Measurements from ENCODE around the gene STK17A. TPM values are rescaled to one million over a fixed set of nuclear protein-coding genes. Genes with fewer than 3 reads are reported as not detected.
"Not testable (repeated sequence)": the region's sequence is repeated elsewhere in the genome, so short reads cannot be mapped to it uniquely, and the experiment has no call there.

The STK17A gene
- total RNA-seq, 1 experiment from 2014 or later: 161 TPM

DNA sequence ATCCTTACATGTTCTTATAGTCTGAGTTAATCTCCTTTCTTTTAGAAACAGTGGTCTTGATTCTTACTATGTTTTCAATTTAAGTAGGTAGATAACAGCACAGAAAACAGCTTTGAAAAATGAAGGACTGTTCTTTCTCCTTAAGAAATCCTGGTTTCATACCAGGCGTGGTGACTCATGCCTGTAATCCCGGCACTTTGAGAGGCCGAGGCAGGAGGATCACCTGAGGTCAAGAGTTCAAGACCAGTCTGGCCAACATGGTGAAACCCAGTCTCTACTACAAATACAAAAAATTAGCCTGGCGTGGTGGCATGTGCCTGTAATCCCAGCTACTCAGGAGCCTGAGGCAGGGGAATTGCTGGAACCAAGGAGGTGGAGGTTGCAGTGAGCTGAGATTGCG lies 13.5 kb downstream of the STK17A start:
- peak; percentile 43 for DNase-seq (ENCODE audit: low spot score)

DNA sequence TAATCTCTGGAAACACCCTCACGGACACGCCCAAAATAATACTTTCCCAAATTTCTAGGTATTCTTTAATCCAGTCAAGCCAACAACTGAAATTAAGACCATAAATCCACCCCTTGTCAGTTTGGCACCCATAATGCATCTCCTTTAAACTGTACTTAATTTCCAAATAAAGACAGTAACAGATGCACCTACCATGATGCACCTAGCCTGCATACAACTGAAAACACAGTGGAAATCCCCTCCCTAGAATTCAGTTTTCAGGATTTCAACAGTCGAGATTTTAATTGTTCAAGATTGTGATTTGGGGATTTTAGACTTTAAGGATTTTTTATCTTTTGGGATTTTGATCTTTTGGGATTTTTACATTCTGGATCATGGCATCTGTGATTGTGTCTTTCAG lies 17.1 kb downstream of the STK17A start:
- no peak for DNase-seq (ENCODE audit: low spot score)

DNA sequence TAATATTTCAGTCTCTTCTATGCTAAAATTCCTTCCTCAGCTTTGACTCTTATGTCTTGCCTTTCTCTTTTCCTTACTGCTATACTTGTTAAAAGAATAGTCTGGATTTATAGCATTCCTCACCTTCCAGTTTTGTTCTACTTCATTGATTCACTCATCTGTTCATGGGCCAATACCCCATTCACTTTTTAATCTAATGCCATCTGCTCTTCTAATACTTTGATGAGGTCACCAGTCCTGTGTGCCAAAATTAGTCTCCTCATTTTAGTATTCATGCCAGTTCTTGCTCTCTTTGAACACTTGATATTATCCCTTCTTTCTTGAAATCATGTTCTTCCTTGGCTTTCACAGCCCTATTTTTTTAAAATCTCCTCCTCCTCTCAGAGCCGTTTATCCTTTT lies 19.3 kb downstream of the STK17A start:
- DNase-seq (ENCODE audit: low spot score): no peak

DNA sequence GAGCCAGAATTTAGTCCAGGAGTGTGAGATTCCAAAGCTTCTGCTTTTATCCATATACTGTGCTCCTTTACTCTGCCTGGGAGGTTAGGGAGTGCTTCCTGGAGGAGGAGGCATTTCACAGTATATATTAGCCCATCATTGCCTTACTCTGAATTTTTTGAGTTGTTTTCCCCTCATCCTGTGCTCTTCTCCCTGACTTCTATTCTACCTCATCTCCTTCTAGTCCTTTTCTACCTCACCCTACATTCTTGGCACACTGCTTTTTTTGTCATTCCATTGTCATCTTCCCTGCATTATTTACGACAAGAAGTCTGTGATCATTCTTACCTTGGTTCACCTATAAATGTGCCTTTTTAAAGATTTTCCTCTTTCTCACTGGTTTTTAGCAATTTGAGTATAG lies 21.3 kb downstream of the STK17A start:
- DNase-seq (ENCODE audit: low spot score): no peak

DNA sequence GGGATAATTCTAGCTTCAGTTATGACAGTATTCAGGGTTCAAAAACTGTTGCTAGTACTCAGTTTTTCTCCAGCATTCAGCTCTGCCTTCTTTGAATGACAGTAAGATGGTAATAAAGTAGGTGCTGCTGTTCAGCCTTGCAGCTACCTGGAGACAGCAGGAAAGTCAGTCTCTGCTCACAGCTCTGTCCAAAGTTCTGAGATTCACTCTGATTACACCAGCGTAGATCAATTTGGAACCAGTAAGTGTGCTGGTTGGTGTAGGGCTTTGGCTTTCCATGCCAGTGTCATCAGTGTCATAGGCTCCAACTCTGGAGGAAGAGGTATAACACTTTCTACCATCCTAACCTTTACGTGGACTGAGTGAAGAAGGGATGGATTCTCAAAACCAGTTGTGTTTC lies 26.2 kb downstream of the STK17A start:
- DNase-seq (ENCODE audit: low spot score): no peak

DNA sequence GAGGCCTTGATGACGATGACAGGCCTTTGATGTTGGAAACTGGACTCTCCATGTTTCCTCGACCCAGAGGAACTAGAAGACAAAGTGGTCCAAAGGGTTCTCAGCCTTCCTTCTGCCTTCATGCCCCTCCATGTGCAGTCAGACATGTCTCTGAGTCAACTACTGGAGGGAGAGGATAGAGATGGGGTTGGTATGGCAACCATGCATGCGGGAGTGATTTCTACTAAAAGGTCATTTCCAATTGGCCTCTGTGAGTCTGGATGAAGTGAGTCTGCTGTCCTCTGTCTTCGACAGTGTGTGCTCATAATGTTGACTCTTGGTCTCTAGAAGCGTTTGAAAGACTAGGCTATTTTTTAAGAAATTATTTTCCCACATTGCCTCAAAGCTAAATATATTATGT lies 29.2 kb downstream of the STK17A start:
- no peak for DNase-seq (ENCODE audit: low spot score)

DNA sequence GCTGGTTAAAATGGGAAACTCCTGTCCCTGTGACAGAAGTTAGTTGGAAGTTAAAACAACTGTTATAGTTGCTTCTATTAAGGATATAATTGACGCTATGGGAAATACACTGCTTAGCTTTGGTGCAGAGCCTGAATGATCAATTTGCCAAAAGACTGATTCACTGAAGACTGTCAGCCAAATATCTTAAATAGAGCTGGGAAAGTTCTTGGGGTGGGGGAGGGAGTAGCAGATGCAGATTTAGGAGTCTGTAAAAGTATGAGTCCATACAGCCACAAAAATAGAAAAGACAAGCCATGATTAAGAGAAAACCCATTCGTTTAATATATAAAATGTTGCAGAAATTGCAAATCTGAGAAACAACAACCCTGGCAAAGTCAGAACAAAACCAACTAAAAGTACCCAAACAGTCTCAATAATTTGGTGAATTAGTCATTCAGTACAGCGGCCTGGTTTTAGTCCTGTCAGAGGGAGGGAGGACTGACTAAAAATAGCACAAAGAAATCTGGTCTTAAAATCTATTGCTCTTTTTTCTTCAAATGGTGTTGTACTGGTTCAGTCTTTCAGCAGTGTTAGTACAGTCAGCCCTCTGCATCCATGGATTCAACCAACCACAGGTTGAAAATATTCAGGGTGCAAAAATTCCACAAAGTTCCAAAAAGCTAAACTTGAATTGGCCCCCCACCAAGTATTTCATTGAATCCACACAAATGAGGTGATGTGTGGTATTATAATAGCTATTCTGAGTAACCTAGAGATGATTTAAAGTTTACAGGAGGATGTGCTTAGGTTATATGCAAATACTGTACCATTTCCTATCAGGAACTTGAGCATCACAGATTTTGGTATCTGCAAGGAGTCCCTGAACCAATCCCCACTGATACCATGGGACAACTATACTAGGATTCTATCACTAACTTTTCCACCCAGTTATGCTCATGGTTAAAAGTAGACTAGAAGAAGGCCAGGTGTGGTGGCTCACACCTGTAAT lies 30.0 kb downstream of the STK17A start:
- no peak for DNase-seq (ENCODE audit: low spot score)

DNA sequence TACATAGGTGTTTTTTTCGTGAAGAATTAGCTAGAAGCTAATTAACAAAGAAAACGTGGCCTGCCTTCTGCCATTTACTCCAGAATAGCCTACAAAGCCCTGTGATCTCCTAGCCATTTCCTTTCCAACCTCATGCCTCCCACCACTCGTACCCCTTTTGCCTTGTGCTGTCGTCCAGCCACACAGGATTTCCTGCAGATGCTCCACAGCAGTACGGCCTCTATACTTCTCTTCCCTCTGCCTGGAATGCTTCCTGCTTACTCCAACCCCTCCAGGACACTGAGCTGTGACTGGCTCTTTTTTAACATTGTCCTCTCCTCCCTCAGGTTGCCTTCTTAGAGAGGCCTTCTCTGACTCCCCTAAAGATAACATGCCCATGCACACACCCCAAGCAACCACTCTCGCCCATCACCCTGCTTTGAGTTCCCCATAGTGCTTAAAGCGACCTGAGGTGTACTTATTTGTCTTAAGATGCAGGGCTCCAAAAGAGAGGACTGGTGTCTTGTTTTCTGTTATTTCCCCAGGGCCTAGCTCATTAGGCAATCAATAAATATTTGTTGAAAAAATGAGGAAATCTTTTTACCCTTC lies 32.7 kb downstream of the STK17A start:
- DNase-seq (ENCODE audit: low spot score): no peak

DNA sequence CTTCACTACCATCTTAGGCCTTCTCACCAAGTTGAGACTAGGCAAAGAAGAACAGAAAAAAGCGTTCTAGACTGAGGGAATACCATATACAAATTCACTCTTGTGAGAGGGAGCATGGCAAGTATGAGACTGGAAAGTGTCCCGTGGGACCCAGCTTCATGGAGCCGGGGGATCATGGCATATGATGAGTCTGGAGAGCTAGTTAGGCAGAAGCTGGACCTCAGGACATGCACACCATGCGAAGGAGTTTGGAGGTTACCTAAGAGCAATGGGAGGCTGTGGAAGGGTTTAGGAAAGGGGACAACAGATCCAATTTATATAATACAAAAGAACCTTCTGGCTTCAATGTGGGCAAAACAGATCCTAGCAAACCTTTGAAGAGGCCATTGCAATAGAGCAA lies 34.1 kb downstream of the STK17A start:
- no peak for DNase-seq (ENCODE audit: low spot score)

DNA sequence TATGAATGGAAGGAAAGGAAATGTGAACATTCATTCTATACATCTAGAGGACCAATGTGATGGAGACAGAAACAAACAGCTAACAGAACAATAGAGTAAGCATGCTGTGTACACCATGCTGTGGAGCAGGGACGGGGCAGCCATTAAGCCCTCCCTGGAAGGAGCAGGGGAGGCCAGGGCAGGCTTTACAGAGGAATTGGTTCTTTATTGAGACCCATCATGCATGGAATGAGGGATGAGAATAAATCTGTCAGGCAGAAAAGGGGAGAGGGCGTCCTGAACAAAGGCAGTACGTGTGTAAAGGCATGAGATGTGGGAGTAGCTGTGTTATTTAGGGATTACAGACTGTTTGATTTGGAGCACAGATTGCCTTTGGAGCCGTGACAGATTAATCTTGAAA lies 35.2 kb downstream of the STK17A start:
- DNase-seq (ENCODE audit: low spot score): no peak

DNA sequence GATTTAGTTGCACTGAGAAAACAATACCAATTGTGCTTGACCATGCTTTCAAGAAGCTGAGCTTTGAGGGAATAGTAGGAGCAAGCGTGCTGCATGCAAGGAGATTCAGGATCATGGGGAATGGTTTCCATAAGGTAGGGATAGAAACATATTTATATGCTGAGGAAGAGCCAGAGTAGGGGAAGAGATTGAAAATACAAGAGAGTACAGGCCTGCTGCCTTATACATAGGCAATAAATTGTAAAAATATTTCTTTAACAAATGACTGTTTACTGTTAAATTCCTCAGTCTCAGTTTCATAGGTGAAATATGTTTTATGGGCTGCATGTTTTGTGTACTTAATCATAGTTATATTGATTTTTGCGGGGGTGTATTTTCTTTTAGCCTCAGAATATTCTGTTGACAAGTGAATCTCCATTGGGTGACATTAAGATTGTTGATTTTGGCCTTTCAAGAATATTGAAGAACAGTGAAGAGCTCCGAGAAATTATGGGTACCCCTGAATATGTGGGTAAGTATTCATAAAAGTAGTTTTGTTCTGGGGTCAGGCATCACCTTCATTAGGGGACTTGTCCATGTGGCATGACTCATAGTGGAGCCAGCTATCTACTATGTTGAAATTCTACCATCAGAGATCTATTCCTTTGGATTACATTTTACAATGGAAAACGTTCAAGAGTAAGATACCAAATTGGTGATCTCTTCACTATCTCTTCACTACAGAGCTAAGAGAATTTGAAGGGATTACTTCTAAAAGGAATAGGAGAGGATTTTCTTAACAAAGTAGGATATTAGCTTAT lies 36.5 kb downstream of the STK17A start:
- DNase-seq (ENCODE audit: low spot score): no peak

DNA sequence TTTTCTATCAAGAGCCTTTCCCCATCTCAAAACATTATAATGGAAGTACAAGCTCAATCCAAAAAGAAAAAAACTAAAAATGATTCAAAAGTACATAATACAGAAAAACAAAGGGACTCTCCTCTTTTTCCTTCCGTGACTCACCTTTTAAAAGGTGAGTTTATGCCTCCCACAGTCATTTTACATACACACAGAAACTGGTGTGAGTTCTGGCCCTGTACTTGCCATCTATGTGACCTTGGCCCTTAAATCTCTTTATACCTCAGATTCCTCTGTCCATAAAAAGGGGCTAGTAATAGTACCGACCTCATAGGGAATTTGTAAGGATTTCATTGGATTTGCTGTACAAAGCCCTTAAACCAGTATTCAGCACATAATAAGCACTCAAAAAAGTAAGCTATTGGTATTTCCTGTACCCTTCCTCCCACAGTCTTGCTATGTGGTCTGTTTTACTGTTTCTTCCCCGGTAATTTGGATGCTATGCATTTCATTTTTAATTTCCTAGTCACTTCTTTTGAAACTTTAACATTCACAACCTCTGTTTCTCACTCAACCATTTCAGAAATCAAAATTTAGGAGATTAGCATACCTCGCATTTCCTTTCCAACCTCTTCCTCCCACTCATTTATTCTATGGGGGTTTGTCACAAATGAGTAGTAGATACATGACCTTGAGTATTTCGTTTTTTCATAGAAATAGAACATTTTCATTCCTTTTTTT lies 39.0 kb downstream of the STK17A start:
- DNase-seq (ENCODE audit: low spot score): no peak

DNA sequence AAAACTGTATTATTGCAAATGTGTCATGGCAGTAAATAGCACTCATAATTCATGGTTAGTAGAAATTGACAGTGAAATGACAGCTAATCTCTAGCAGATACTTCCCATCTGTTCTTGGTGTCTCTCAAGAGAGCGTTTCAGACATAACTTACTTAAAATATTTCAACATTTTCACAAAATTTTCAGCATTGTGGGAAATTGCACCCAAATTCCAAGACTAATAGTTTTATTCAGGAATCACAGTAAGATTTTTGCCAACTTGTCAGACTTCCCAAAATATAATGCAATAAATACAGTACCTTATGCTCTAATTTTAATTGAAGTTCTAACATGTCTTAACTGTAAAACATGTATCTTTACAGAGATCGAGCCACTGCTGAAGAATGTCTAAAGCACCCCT lies 41.2 kb downstream of the STK17A start:
- no peak for DNase-seq (ENCODE audit: low spot score)

DNA sequence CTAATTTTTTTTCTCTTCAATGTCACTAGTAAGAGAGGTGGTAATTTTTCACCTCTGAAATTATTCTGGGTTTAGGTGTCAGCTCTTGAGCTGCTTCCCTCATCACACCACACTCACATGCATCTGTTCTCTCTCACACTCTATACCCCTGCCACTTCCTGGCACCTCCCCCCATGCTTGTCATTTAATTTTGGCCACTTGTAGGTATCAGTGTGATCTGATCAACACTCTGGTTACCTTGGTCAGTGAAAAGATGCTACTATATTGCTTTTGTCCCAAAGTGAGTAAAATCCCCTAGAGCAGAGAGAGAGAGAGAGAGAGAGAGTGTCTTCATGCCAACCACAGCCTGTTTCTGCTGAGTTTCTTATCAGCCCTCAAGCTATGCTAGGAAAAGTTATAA lies 42.5 kb downstream of the STK17A start:
- DNase-seq (ENCODE audit: low spot score): no peak

DNA sequence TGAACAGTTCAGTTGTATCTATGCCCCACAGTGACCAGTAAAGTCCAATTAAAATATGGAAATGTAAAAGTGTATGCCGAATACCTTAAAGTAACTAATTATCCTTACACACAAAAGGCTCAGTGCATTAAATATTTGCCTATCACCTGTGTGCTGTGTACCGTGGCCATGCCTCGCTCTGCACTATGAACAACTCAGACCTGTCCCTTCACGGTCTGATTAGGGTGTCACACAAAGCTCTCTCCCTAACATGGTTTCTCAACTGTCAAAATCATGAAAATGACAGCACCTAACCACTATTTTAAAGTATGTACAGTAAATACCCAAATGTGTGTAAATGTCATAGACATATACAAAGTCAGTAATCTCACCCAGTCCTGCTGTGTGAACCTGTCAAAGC lies 43.1 kb downstream of the STK17A start:
- DNase-seq (ENCODE audit: low spot score): no peak

DNA sequence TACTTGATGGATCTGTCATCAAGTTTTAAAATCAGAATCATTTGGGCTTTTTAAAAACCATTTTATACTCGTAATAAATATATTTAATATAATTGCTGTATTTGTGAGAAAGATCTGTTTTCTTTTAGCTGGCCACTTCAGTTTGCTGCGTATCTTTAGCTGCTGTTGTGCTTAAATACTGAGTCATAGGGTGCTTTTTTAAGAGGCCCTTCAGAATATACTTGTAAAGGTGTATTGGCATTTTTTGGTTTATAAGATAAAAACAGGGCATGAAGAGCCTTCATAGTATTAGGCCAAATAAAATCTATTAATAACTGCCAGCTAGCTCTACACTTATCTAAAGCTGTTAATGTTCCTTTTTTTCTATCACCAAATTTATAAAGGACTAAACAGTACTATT lies 43.8 kb downstream of the STK17A start:
- no peak for DNase-seq (ENCODE audit: low spot score)

DNA sequence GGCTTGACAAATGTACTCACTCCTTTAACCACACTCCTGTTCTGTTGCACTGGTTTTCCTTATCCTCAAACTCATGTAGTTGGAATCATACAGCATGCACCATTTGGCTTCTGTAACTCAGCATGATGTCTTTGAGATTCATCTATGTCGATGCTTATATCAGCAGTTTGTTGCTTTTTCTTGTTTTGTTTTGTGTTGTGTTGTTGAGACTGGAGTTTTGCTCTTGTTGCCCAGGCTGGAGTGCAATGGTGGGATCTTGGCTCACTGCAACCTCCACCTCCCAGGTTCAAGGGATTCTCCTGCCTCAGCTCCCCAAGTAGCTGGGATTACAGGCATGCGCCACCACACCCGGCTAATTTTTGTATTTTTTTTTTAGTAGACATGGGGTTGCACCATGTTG lies 44.9 kb downstream of the STK17A start:
- not testable (repeated sequence) for DNase-seq (ENCODE audit: low spot score)

DNA sequence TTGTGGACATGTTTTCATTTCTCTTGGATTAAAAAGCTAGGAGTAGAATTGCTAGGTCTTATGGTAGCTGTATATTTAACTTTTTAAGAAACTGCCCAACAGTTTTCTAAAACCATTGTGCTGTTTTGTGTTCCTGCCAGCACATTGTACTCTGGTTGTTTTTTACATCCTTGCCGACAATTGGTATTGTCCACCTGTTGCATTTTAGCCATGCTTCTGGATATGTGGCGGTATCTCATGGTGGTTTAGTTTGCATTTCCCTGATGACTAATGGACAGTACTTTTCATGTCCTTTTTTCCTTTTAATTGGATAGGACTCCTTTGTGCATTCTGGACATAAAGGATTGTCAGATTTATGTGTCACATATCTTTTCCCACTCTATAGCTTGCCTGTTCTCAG lies 45.5 kb downstream of the STK17A start:
- DNase-seq (ENCODE audit: low spot score): no peak

DNA sequence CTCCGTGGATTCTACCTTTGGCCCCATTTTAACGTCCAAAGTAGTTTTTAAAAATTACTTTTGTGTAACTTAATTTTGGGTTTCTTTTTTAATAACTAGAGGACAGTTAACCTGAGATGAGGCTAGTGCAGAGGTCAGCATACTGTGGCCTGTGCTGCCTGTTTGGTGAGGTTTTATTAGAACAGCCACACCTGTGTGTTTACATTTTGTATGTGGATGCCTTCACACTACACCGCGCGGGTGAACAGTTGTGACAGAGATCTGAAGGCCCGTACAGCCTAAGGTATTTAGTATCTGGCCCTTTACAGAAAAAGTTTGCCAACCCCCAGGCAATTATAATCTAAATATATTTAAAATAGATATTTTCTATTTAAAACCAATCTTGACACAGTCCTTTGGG lies 46.9 kb downstream of the STK17A start:
- DNase-seq (ENCODE audit: low spot score): no peak

DNA sequence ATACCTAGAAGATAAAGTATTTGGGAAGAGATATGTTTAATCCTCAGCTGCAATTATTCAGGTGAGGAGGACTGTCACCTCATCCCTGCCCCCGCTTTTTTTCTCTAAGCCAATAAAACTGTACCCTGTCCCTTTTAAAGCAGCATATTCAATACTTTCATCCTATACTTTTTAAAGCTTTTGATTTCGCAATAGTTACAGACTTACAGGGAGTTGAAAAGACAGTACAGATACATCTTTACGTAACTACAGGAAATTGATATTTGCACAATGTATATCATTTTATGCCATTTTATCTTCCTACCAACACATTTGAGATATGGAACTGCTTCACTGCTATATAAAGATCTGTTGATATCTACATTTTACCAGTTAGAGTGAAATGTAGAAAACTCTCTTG lies 47.6 kb downstream of the STK17A start:
- DNase-seq (ENCODE audit: low spot score): no peak

DNA sequence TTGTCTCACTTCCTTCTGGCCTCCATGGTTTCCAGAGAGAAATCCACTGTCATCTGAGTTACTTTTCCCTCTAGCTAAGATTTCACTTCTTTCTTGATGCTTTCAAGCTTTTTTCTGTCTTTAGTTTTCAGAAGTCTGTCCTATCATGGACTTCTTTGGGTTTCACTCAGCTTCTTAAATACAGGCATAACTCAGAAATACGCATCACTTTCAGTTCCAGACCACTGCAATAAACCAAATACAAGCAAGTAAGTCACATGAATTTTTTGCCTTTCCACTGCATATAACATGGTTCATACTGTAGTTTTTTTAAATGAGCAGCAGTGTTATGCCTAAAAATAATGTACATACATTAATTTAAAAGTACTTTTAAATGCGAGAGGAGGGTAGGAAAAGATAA lies 48.7 kb downstream of the STK17A start:
- no peak for DNase-seq (ENCODE audit: low spot score)

DNA sequence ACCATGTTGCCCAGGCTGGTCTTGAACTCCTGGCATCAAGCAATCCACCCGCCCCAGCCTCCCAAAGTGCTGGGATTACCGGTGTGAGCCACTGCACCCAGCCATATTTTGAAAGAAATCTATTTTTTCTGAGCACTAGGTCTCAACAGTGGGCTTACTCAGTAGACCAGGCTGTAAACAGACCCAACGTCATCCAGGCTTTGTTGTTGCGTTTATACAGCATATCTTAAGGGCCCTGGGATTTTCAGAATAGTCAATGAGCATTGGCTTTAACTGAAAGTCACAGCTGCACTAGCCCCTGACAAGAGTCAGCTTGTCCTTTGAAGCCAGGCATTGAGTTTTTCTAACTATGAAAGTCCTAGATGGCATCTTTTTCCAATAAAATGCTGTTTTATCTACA lies 49.8 kb downstream of the STK17A start:
- no peak for DNase-seq (ENCODE audit: low spot score)

Data from H4 (cell line).